Measurements from ENCODE around the gene BORCS5. TPM values are rescaled to one million over a fixed set of nuclear protein-coding genes. Genes with fewer than 3 reads are reported as not detected.

The BORCS5 gene
- total RNA-seq, 1 experiment from 2014 or later, result 17.7 TPM

DNA sequence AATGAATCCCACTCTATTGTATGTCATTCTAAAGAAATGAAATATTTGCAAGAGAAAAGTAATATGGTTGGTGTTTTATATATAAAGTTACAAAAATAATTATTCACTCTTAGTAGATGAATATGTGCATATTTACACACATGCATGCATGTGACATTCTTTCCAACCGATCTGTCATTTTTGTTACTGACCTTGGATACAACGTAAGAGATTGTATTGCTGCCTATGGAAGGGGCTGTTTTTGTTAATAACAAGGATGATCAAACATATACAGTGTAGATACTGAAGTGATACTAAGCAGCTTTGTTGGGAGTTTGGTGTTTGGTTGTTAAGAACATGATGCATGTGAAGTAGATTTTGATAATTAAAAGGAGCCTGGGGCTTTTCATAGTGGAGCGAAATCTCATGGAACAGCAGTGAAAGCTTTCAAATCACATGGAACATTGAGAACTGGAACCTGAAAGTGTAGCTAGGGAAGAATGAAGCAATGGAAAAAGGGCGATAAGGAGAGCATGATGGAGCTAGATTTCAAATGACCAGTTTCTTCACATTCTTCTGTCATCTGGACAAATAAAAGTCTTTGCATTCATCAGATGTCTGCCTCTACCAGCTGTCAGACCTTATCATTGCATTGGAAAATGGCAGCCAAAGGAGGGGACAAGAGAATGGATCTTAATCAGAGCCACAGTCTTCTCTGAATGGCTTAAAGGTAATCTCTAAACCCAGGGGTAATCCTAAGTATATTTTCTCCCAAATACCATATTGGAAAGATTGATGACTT is 10.0 kb downstream of the BORCS5 start:
- Histone ChIP-seq H3K4me3 (ENCODE audit: low read depth, low read length, poor library complexity, severe bottlenecking) (no peak overlapping the region), H3K4me1 (ENCODE audit: insufficient read depth, low read length, poor library complexity, severe bottlenecking) (peaks cover 11% of the 10 kb centered on the region), H3K27ac (ENCODE audit: low read depth, low read length, poor library complexity, severe bottlenecking) (no peak overlapping the region), H3K9me3 (ENCODE audit: low read depth, low read length, poor library complexity, severe bottlenecking) (no peaks in the 10 kb centered on the region), H3K27me3 (replicated peaks; ENCODE audit: insufficient read depth, low read depth, low read length, poor library complexity) (no peaks in the 10 kb centered on the region), H3K36me3 (ENCODE audit: insufficient read depth, low read length, poor library complexity, severe bottlenecking) (no peaks in the 10 kb centered on the region)
- CTCF ChIA-PET, result interaction anchor here (0.9 to 1.1 kb wide), 2 partner anchors 9 to 241 kb away, joined by 3 read pairs; no protein-coding TSS in a partner anchor
- no peak for DNase-seq (ENCODE audit: low spot score)
- TF ChIP-seq EZH2 (IDR thresholded peaks at IDR 0.05; ENCODE audit: borderline replicate concordance, low read depth, low read length, poor library complexity, severe bottlenecking), result no peak
- TF ChIP-seq, protein P1, sequence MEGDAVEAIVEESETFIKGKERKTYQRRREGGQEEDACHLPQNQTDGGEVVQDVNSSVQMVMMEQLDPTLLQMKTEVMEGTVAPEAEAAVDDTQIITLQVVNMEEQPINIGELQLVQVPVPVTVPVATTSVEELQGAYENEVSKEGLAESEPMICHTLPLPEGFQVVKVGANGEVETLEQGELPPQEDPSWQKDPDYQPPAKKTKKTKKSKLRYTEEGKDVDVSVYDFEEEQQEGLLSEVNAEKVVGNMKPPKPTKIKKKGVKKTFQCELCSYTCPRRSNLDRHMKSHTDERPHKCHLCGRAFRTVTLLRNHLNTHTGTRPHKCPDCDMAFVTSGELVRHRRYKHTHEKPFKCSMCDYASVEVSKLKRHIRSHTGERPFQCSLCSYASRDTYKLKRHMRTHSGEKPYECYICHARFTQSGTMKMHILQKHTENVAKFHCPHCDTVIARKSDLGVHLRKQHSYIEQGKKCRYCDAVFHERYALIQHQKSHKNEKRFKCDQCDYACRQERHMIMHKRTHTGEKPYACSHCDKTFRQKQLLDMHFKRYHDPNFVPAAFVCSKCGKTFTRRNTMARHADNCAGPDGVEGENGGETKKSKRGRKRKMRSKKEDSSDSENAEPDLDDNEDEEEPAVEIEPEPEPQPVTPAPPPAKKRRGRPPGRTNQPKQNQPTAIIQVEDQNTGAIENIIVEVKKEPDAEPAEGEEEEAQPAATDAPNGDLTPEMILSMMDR (conservative IDR thresholded peaks at IDR 0.05; ENCODE audit: low read depth, low read length), result no peak
- intact Hi-C loops (cut with micrococcal nuclease; ENCODE audit: unreplicated experiment), result no loop called here
- POLR2A ChIA-PET (ENCODE audit: low non-redundant PET), result no interaction called here
- BruUV-seq (replicated peaks), result no TSS peak

GRCh38 chr12:12367482-12367998 is 10.7 kb downstream of the BORCS5 start:
- Histone ChIP-seq H3K9me3 (ENCODE audit: low read depth, low read length, poor library complexity, severe bottlenecking) (no peaks in the 10 kb centered on the region), H3K27ac (ENCODE audit: low read depth, low read length, poor library complexity, severe bottlenecking) (no peak overlapping the region), H3K4me3 (ENCODE audit: low read depth, low read length, poor library complexity, severe bottlenecking) (no peak overlapping the region), H3K4me1 (ENCODE audit: insufficient read depth, low read length, poor library complexity, severe bottlenecking) (peaks cover 11% of the 10 kb centered on the region), H3K36me3 (ENCODE audit: insufficient read depth, low read length, poor library complexity, severe bottlenecking) (no peaks in the 10 kb centered on the region), H3K27me3 (replicated peaks; ENCODE audit: insufficient read depth, low read depth, low read length, poor library complexity) (no peaks in the 10 kb centered on the region)
- ChIA-PET POLR2A (ENCODE audit: low non-redundant PET) (no interaction called here), CTCF (interaction anchor here (0.9 to 1.1 kb wide), 2 partner anchors 10 to 241 kb away, joined by 3 read pairs; no protein-coding TSS in a partner anchor)
- DNase-seq (ENCODE audit: low spot score), result no peak
- no peak for TF ChIP-seq EZH2 (IDR thresholded peaks at IDR 0.05; ENCODE audit: borderline replicate concordance, low read depth, low read length, poor library complexity, severe bottlenecking)
- TF ChIP-seq, protein P1 (conservative IDR thresholded peaks at IDR 0.05; ENCODE audit: low read depth, low read length), result no peak
- intact Hi-C loops (cut with micrococcal nuclease; ENCODE audit: unreplicated experiment), result no loop called here
- BruUV-seq (replicated peaks), result no TSS peak

- Histone ChIP-seq H3K9me3 (ENCODE audit: low read depth, low read length, poor library complexity, severe bottlenecking) (no peaks in the 10 kb centered on the region), H3K4me3 (ENCODE audit: low read depth, low read length, poor library complexity, severe bottlenecking) (no peak overlapping the region), H3K27me3 (replicated peaks; ENCODE audit: insufficient read depth, low read depth, low read length, poor library complexity) (no peaks in the 10 kb centered on the region), H3K4me1 (ENCODE audit: insufficient read depth, low read length, poor library complexity, severe bottlenecking) (no peaks in the 10 kb centered on the region), H3K36me3 (ENCODE audit: insufficient read depth, low read length, poor library complexity, severe bottlenecking) (no peaks in the 10 kb centered on the region), H3K27ac (ENCODE audit: low read depth, low read length, poor library complexity, severe bottlenecking) (no peak overlapping the region)
- BruUV-seq (replicated peaks), result no TSS peak
- ChIA-PET POLR2A (ENCODE audit: low non-redundant PET) (no interaction called here), CTCF (no interaction called here)
- no peak for TF ChIP-seq EZH2 (IDR thresholded peaks at IDR 0.05; ENCODE audit: borderline replicate concordance, low read depth, low read length, poor library complexity, severe bottlenecking)
- TF ChIP-seq, protein P1 (conservative IDR thresholded peaks at IDR 0.05; ENCODE audit: low read depth, low read length), result no peak
- intact Hi-C loops (cut with micrococcal nuclease; ENCODE audit: unreplicated experiment), result no loop called here
- no peak for DNase-seq (ENCODE audit: low spot score)
These were observed 16.3 kb downstream of the BORCS5 start for GRCh38 chr12:12372946-12373722.

All from A673 (cell line).